ENCODE results near the gene PHRF1. TPM values are rescaled to one million over a fixed set of nuclear protein-coding genes. Genes with fewer than 3 reads are reported as not detected.
A peak's percentile ranks its signal among the peaks of the same experiment; 100 is the strongest.

The PHRF1 gene
- total RNA-seq, 1 experiment from 2014 or later = 55.2 TPM

- Histone ChIP-seq H3K9me3 (no peaks in the 10 kb centered on the region), H3K36me3 (no peaks in the 10 kb centered on the region), H3K4me3 (no peak overlapping the region), H3K27me3 (peaks cover 12% of the 10 kb centered on the region)
- DNase-seq = no peak
Measured at GRCh38 chr11:553083-553987, 22.9 kb upstream of the PHRF1 start.

GRCh38 chr11:553988-554340, 22.3 kb upstream of the PHRF1 start:
- Histone ChIP-seq H3K36me3 (no peaks in the 10 kb centered on the region), H3K27me3 (peaks cover 12% of the 10 kb centered on the region), H3K4me3 (no peak overlapping the region), H3K9me3 (no peaks in the 10 kb centered on the region)
- no peak for DNase-seq

GRCh38 chr11:554428-555226, 21.6 kb upstream of the PHRF1 start:
- peaks cover 12% of the 10 kb centered on the region for H3K27me3 ChIP-seq

GRCh38 chr11:555227-555779, 21.0 kb upstream of the PHRF1 start:
- Histone ChIP-seq H3K27me3 (peaks cover 12% of the 10 kb centered on the region), H3K9me3 (no peaks in the 10 kb centered on the region), H3K4me3 (no peak overlapping the region), H3K36me3 (no peaks in the 10 kb centered on the region)
- DNase-seq = no peak

More at GRCh38 chr11:554428-555226, 21.6 kb upstream of the PHRF1 start:
- H3K36me3 ChIP-seq = no peaks in the 10 kb centered on the region
- H3K9me3 ChIP-seq = no peaks in the 10 kb centered on the region
- peak; percentile 48 for DNase-seq
- no peak overlapping the region for H3K4me3 ChIP-seq

- no peak overlapping the region for H3K4me3 ChIP-seq
- H3K36me3 ChIP-seq = no peaks in the 10 kb centered on the region
- no peak for DNase-seq
- no peaks in the 10 kb centered on the region for H3K9me3 ChIP-seq
- peaks cover 12% of the 10 kb centered on the region for H3K27me3 ChIP-seq
Measured at GRCh38 chr11:555780-556661, 20.2 kb upstream of the PHRF1 start.

- peaks cover 12% of the 10 kb centered on the region for H3K27me3 ChIP-seq
- no peak overlapping the region for H3K4me3 ChIP-seq
- no peaks in the 10 kb centered on the region for H3K9me3 ChIP-seq
- no peak for DNase-seq
- H3K36me3 ChIP-seq = no peaks in the 10 kb centered on the region
Measured at GRCh38 chr11:556662-557256, 19.5 kb upstream of the PHRF1 start.

- no peak for DNase-seq
- no peak overlapping the region for H3K4me3 ChIP-seq
- H3K27me3 ChIP-seq = peaks cover 12% of the 10 kb centered on the region
- no peaks in the 10 kb centered on the region for H3K36me3 ChIP-seq
- no peaks in the 10 kb centered on the region for H3K9me3 ChIP-seq
Measured at GRCh38 chr11:557328-558132, 18.7 kb upstream of the PHRF1 start.

GRCh38 chr11:558503-558902, 17.8 kb upstream of the PHRF1 start:
- H3K27me3 ChIP-seq = peaks cover 12% of the 10 kb centered on the region
- H3K9me3 ChIP-seq = no peaks in the 10 kb centered on the region
- H3K36me3 ChIP-seq = no peaks in the 10 kb centered on the region
- H3K4me3 ChIP-seq = no peak overlapping the region
- DNase-seq = no peak

GRCh38 chr11:559020-559620, 17.1 kb upstream of the PHRF1 start:
- H3K9me3 ChIP-seq = no peaks in the 10 kb centered on the region
- H3K27me3 ChIP-seq = peaks cover 12% of the 10 kb centered on the region
- no peaks in the 10 kb centered on the region for H3K36me3 ChIP-seq
- no peak for DNase-seq
- no peak overlapping the region for H3K4me3 ChIP-seq

- Histone ChIP-seq H3K4me3 (peak overlapping the region; percentile 50; the same call in 1 of the 2 replicates), H3K27me3 (peaks cover 12% of the 10 kb centered on the region), H3K9me3 (no peaks in the 10 kb centered on the region), H3K36me3 (no peaks in the 10 kb centered on the region)
- DNase-seq = no peak
Measured at GRCh38 chr11:559712-560304, 16.5 kb upstream of the PHRF1 start.

GRCh38 chr11:560305-561147, 15.7 kb upstream of the PHRF1 start, which contains the start of the genes LMNTD2 and RASSF7:
TSS of gene LMNTD2 (minus strand) at chr11:560738. CDS start at chr11:560716, 22 bp downstream.
TSS of gene RASSF7 (plus strand) at chr11:560970. CDS start at chr11:561769, 799 bp downstream.
- H3K4me3 ChIP-seq = peak within 1 kb of the TSS; percentile 50
- H3K27me3 ChIP-seq = peaks cover 7% of the 10 kb centered on the region
- no peaks in the 10 kb centered on the region for H3K36me3 ChIP-seq
- DNase-seq = peak; percentile 84
- H3K9me3 ChIP-seq = no peaks in the 10 kb centered on the region

GRCh38 chr11:561148-562003, 14.9 kb upstream of the PHRF1 start:
- H3K4me3 ChIP-seq = peak overlapping the region; percentile 50
- DNase-seq = peak; percentile 44
- no peaks in the 10 kb centered on the region for H3K36me3 ChIP-seq
- H3K9me3 ChIP-seq = no peaks in the 10 kb centered on the region
- peaks cover 2% of the 10 kb centered on the region for H3K27me3 ChIP-seq
